ENCODE results near the gene TCEAL1. TPM values are rescaled to one million over a fixed set of nuclear protein-coding genes. Genes with fewer than 3 reads are reported as not detected.

Gene TCEAL1
- total and polyA plus RNA-seq, 5 experiments from 2014 or later: 18.8 to 29.4 (median 19.3) TPM

DNA sequence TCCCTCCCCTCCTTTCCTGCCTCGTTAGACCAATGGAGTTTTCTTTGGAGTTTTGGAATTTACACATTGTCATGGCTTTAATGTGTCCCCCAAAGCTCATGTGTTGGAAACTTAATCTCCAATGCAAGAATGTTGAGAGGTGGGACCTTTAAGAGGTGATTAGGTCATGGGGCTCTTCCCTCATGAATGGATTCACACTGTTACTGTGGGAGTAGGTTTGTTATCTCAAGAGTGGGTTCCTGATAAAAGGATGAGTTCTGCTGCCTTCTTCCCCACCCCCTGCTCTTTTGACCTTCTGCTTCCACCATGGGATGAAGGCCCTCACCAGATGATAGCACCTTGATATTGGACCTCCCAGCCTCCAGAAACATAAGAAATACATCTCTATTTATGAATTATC, 41.0 kb downstream of the TCEAL1 start:
- Mint-ChIP-seq H3K4me3 (no peak overlapping the region), H3K4me1 (no peaks in the 10 kb centered on the region), H3K27ac (no peak overlapping the region)

DNA sequence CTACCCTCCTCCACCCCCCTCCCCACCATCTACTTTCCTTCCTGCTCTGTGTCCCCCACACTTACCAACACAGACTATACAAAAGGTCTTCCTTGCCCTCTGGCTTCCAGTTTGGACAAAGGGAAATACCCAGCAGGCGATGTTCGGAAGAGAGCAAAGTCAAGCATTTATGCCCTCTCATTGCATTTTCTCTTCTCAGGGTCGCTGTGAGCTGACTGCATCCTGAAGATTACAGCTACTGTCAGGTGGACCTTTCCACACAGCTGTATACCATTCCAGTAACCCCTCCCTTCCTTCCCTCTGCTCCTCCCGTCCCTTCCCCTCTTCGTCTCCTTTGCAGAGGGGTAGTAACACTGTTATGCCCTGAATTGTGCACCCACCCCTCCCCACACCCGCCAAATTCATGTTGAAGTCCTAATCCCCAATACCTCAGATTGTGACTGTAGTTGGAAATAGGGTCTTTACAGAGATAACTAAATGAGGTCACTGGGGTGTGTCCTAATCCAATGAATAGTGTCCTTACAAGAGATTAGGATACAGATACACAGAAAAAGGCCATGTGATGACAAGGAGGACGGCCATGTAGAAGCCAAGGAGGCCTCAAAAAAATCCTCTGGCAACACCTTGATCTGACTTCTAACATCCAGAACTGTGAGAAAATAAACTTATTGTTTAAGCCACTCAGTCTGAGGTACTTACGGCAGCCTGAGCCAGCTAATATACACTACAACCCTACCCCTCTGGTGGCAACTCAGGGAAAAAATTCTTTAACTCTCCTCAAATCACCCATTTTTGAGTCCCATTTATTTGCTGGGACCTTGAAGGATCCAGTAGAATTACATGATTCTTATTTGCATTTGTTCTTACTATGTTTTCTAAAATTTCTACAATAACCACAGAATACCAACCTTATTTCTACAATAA, 46.0 kb downstream of the TCEAL1 start:
- peak in 1 of 2 donors; percentile 33 for ATAC-seq
- DNase-seq: no peak
- H3K27ac Mint-ChIP-seq: peak overlapping the region in 1 of 10 donors; percentile 80
- H3K27me3 Mint-ChIP-seq: no peaks in the 10 kb centered on the region
- peaks cover 0 to 8% (median 6%) of the 10 kb centered on the region in 4 donors for H3K4me1 Mint-ChIP-seq
- H3K9me3 Mint-ChIP-seq: no peaks in the 10 kb centered on the region
- peaks cover 0 to 49% (median 2%) of the 10 kb centered on the region in 3 donors for H3K36me3 Mint-ChIP-seq
- POLR2A ChIA-PET: no interaction called here
- no peak overlapping the region for H3K4me3 Mint-ChIP-seq

More for the DNA sequence above, 41.0 kb downstream of the TCEAL1 start:
- Mint-ChIP-seq H3K9me3 (no peaks in the 10 kb centered on the region), H3K36me3 (peaks cover 0 to 3% (median 0%) of the 10 kb centered on the region in 3 donors), H3K27me3 (peaks cover 0 to 5% (median 0%) of the 10 kb centered on the region in 5 donors)
- no peak for DNase-seq
- POLR2A ChIA-PET: no interaction called here
- ATAC-seq: no peak

DNA sequence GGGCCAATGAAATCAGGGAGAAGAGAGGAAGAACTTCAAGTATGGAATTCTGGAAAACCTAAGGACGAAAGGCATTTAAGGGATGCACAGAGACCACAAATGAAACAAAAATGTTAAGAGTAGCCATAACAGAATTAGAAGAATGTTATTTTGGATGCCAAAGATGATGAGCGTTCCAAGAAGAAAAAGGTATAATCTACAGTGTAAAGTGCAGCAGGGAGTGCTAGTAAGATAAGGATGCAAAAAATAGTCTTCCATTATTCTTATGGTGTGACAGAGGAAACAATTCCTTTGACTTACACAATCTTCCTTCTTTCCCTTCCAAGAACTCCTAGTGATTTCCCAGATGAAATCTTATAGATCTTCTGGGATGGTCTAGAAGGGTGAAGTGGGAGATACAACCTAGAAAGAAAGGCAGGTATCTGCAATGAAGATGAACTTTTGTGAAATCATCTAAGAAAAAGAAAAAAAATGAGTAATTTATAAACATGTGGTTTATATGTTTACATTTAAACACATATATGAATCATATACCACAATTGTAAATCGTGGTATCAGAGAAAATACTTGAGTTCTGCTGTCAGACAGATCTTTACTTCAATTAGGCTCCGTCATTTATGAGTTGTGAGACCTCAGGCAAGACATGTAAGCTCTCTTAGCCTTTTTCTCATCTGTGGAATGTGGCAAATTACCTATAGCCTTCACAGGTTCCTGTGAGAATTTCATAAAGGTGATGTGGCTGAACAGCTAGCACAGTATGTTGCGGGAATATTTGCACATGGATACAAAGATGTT, 49.6 kb downstream of the TCEAL1 start:
- Mint-ChIP-seq H3K9me3 (no peaks in the 10 kb centered on the region), H3K4me3 (no peak overlapping the region), H3K36me3 (peaks cover 0 to 66% (median 2%) of the 10 kb centered on the region in 3 donors), H3K27ac (peak overlapping the region in 1 of 10 donors; percentile 56), H3K4me1 (peaks cover 0 to 8% (median 7%) of the 10 kb centered on the region in 4 donors), H3K27me3 (no peaks in the 10 kb centered on the region)
- DNase-seq (no peak), ATAC-seq (no peak)
- POLR2A ChIA-PET: no interaction called here

Other genes starting within 250 kb of the TCEAL1 start
- gene RAB40A, start 109.5 kb upstream of the TCEAL1 start, total RNA-seq: not detected
- under 1 TPM in 1 of 3 donors, not detected in 2; 0.15 TPM for gene RAB40A, start 109.5 kb upstream of the TCEAL1 start, polyA plus RNA-seq
- gene TCEAL4, start 43.5 kb upstream of the TCEAL1 start, total RNA-seq: 10 to 100 TPM; 15.9 to 17.2 TPM
- gene TCEAL4, start 43.5 kb upstream of the TCEAL1 start, polyA plus RNA-seq: 10 to 100 TPM; 16.5 to 28.0 (median 20.8) TPM
- gene TCEAL3, start 21.0 kb upstream of the TCEAL1 start, total RNA-seq: 1 to 10 TPM; 9.1 TPM
- gene TCEAL3, start 21.0 kb upstream of the TCEAL1 start, polyA plus RNA-seq: 10 to 100 TPM in 2 of 3 donors, 1 to 10 TPM in 1; 7.4 to 11.9 (median 10.2) TPM
- 100 to 1,000 TPM; 110 to 111 TPM for gene MORF4L2, start 57.7 kb downstream of the TCEAL1 start, total RNA-seq
- gene MORF4L2, start 57.7 kb downstream of the TCEAL1 start, polyA plus RNA-seq: 10 to 100 TPM; 66.3 to 96.5 (median 78.2) TPM
- not detected for gene TMEM31, start 81.9 kb downstream of the TCEAL1 start, total RNA-seq
- gene TMEM31, start 81.9 kb downstream of the TCEAL1 start, polyA plus RNA-seq: not detected
- not detected for gene PLP1, start 147.9 kb downstream of the TCEAL1 start, total RNA-seq
- gene PLP1, start 147.9 kb downstream of the TCEAL1 start, polyA plus RNA-seq: not detected
- under 1 TPM; 0.49 to 0.52 TPM for gene RAB9B, start 203.3 kb downstream of the TCEAL1 start, total RNA-seq
- under 1 TPM in 2 of 3 donors, not detected in 1; 0.14 to 0.69 TPM for gene RAB9B, start 203.3 kb downstream of the TCEAL1 start, polyA plus RNA-seq